Activated T-cell treated with anti-CD3 and anti-CD28 coated beads for 4 hours (primary cell): ENCODE measurements around the gene EPB41L4A.

Experiments
- DNase-seq: peaks from one replicate; pipeline ENCODE4 v3.0.0-alpha.2; 2020

Gene EPB41L4A

GRCh38 chr5:112306956-112307355 lies 112.1 kb downstream of the EPB41L4A start:
- DNase-seq = no peak

- no peak for DNase-seq
Observed at GRCh38 chr5:112304743-112305142, 114.3 kb downstream of the EPB41L4A start.

GRCh38 chr5:112303685-112304084 lies 115.4 kb downstream of the EPB41L4A start:
- DNase-seq = no peak

GRCh38 chr5:112294126-112294525 lies 125.0 kb downstream of the EPB41L4A start:
- no peak for DNase-seq

GRCh38 chr5:112293587-112293986 lies 125.5 kb downstream of the EPB41L4A start:
- DNase-seq = no peak

- DNase-seq = no peak
Observed at GRCh38 chr5:112290691-112291090, 128.4 kb downstream of the EPB41L4A start.

GRCh38 chr5:112289465-112289864 lies 129.6 kb downstream of the EPB41L4A start:
- DNase-seq = no peak

GRCh38 chr5:112283943-112284929 lies 134.8 kb downstream of the EPB41L4A start:
- DNase-seq = no peak

- no peak for DNase-seq
Observed at GRCh38 chr5:112283034-112283582, 136.0 kb downstream of the EPB41L4A start.

- DNase-seq = no peak
Observed at GRCh38 chr5:112279082-112279481, 140.0 kb downstream of the EPB41L4A start.

GRCh38 chr5:112276991-112277390 lies 142.1 kb downstream of the EPB41L4A start:
- no peak for DNase-seq

- DNase-seq = no peak
Observed at GRCh38 chr5:112275671-112276070, 143.4 kb downstream of the EPB41L4A start.

GRCh38 chr5:112270299-112271293 lies 148.5 kb downstream of the EPB41L4A start:
- no peak for DNase-seq

- DNase-seq = no peak
Observed at GRCh38 chr5:112267231-112267630, 151.8 kb downstream of the EPB41L4A start.

- DNase-seq = no peak
Observed at GRCh38 chr5:112264666-112265065, 154.4 kb downstream of the EPB41L4A start.

- DNase-seq = no peak
Observed at GRCh38 chr5:112264151-112264550, 154.9 kb downstream of the EPB41L4A start.

- no peak for DNase-seq
Observed at GRCh38 chr5:112263469-112263868, 155.6 kb downstream of the EPB41L4A start.

- DNase-seq = no peak
Observed at GRCh38 chr5:112258571-112258970, 160.5 kb downstream of the EPB41L4A start.

GRCh38 chr5:112257976-112258375 lies 161.1 kb downstream of the EPB41L4A start:
- DNase-seq = no peak

- DNase-seq = no peak
Observed at GRCh38 chr5:112257005-112257404, 162.1 kb downstream of the EPB41L4A start.

- no peak for DNase-seq
Observed at GRCh38 chr5:112254303-112254702, 164.8 kb downstream of the EPB41L4A start.

- no peak for DNase-seq
Observed at GRCh38 chr5:112253478-112254250, 165.4 kb downstream of the EPB41L4A start.
